GM04504 (cell line): ENCODE measurements around the gene TRA2A.
"Not testable (repeated sequence)": the region's sequence is repeated elsewhere in the genome, so short reads cannot be mapped to it uniquely, and the experiment has no call there.

Experiments
- DNase-seq: peaks from one replicate; pipeline ENCODE4 v3.0.0-alpha.2; 2012; ENCODE audit warnings: low read depth

Gene TRA2A

GRCh38 chr7:23531794-23532489 lies at the start of gene TRA2A:
Gene TRA2A (minus strand): TSS chr7:23531981. CDS start chr7:23531824, 157 bp downstream.
- peak; percentile 90 for DNase-seq

- DNase-seq, result peak; percentile 60
Measured at GRCh38 chr7:23570592-23571200, 38.9 kb upstream of the TRA2A start.

- DNase-seq, result no peak
Measured at GRCh38 chr7:23558303-23558702, 26.5 kb upstream of the TRA2A start.

GRCh38 chr7:23547662-23548061 lies 15.9 kb upstream of the TRA2A start:
- no peak for DNase-seq

GRCh38 chr7:23546897-23547572 lies 15.3 kb upstream of the TRA2A start:
- DNase-seq, result peak; percentile 73

GRCh38 chr7:23545493-23545892 lies 13.7 kb upstream of the TRA2A start:
- no peak for DNase-seq

- peak; percentile 18 for DNase-seq
Measured at GRCh38 chr7:23544913-23545354, 13.2 kb upstream of the TRA2A start.

GRCh38 chr7:23542752-23543151 lies 11.0 kb upstream of the TRA2A start:
- DNase-seq, result no peak

GRCh38 chr7:23539494-23539907 lies 7.7 kb upstream of the TRA2A start:
- no peak for DNase-seq

GRCh38 chr7:23538301-23538700 lies 6.5 kb upstream of the TRA2A start:
- no peak for DNase-seq

GRCh38 chr7:23533238-23533604 lies 1.4 kb upstream of the TRA2A start:
- DNase-seq, result no peak

- no peak for DNase-seq
Measured at GRCh38 chr7:23532490-23533237, 883 bp upstream of the TRA2A start.

- peak; percentile 41 for DNase-seq
Measured at GRCh38 chr7:23531050-23531793, 559 bp downstream of the TRA2A start.

- peak; percentile 7 for DNase-seq
Measured at GRCh38 chr7:23530405-23530804, 1.4 kb downstream of the TRA2A start.

GRCh38 chr7:23529262-23529859 lies 2.4 kb downstream of the TRA2A start:
- no peak for DNase-seq

GRCh38 chr7:23525611-23526010 lies 6.2 kb downstream of the TRA2A start:
- DNase-seq, result not testable (repeated sequence)

- no peak for DNase-seq
Measured at GRCh38 chr7:23524473-23524872, 7.3 kb downstream of the TRA2A start.

GRCh38 chr7:23523486-23524075 lies 8.2 kb downstream of the TRA2A start:
- no peak for DNase-seq

- no peak for DNase-seq
Measured at GRCh38 chr7:23520582-23520981, 11.2 kb downstream of the TRA2A start.

GRCh38 chr7:23514755-23515154 lies 17.0 kb downstream of the TRA2A start:
- DNase-seq, result no peak

- not testable (repeated sequence) for DNase-seq
Measured at GRCh38 chr7:23513746-23514145, 18.0 kb downstream of the TRA2A start.
